Activated naive CD8-positive, alpha-beta T cell treated with anti-CD3 and anti-CD28 coated beads, Interleukin-2, amount 10 ng/mL, durations not matched to agents 7 days and 5 days (primary cell): ENCODE measurements around the gene CCNY. TPM values are rescaled to one million over a fixed set of nuclear protein-coding genes. Genes with fewer than 3 reads are reported as not detected.
A peak's percentile ranks its signal among the peaks of the same experiment; 100 is the strongest.
"Not testable (repeated sequence)": the region's sequence is repeated elsewhere in the genome, so short reads cannot be mapped to it uniquely, and the experiment has no call there.

Experiments
- ATAC-seq: fragments of 150-1000 bp; cut with Tn5 transposase; one replicate; pipeline ENCODE4 v1.10.0; 2021; ENCODE audit warnings: low read depth, moderate library complexity
- POLR2A ChIA-PET: fragments of 350-600 bp; sonication (Branson Sonifier 250); formaldehyde crosslinking; loops from one replicate; lab custom pipeline; 2021; ENCODE audit warnings: antibody characterized with exemption; lab: Charles Lee
- DNase-seq: peaks from one replicate; pipeline ENCODE4 v3.0.0; 2021
- H3K27ac Mint-ChIP-seq: one replicate; pipeline ENCODE4 v1.8.0; 2022; ENCODE audit warnings: mild to moderate bottlenecking, mixed read lengths
- H3K27me3 Mint-ChIP-seq: one replicate; pipeline ENCODE4 v1.8.0; 2022; ENCODE audit warnings: mild to moderate bottlenecking, moderate library complexity, mixed read lengths
- H3K36me3 Mint-ChIP-seq: one replicate; pipeline ENCODE4 v1.8.0; 2021; ENCODE audit warnings: mild to moderate bottlenecking, mixed read lengths
- H3K4me1 Mint-ChIP-seq: one replicate; pipeline ENCODE4 v1.8.0; 2021; ENCODE audit warnings: mixed read lengths
- H3K4me3 Mint-ChIP-seq: one replicate; pipeline ENCODE4 v1.8.0; 2022; ENCODE audit warnings: mild to moderate bottlenecking, moderate library complexity, mixed read lengths
- H3K9me3 Mint-ChIP-seq: one replicate; pipeline ENCODE4 v1.8.0; 2021; ENCODE audit warnings: mixed read lengths
- total RNA-seq, 2 experiments: library from RNA; stranded (reverse); gene quantifications; one replicate each; pipeline ENCODE4 v1.2.3, GENCODE V29; 2021

Gene CCNY
- total RNA-seq, 2 experiments from 2014 or later: 66.6 to 72.2 TPM

GRCh38 chr10:35352512-35352911 is 16.2 kb downstream of the CCNY start:
- DNase-seq (no peak), ATAC-seq (peak; percentile 80)
- peak overlapping the region; percentile 49 for H3K4me3 Mint-ChIP-seq
- peaks cover 68% of the 10 kb centered on the region for H3K4me1 Mint-ChIP-seq
- POLR2A ChIA-PET: interaction anchor here (2.3 kb wide), 1 partner anchor 11 kb away, joined by 8 read pairs; no protein-coding TSS in a partner anchor
- peak overlapping the region; percentile 55 for H3K27ac Mint-ChIP-seq
- H3K27me3 Mint-ChIP-seq: no peaks in the 10 kb centered on the region
- no peaks in the 10 kb centered on the region for H3K9me3 Mint-ChIP-seq
- peaks cover 10% of the 10 kb centered on the region for H3K36me3 Mint-ChIP-seq

GRCh38 chr10:35353395-35353794 is 17.1 kb downstream of the CCNY start:
- H3K36me3 Mint-ChIP-seq: peaks cover 10% of the 10 kb centered on the region
- H3K27me3 Mint-ChIP-seq: no peaks in the 10 kb centered on the region
- POLR2A ChIA-PET: interaction anchor here (1.2 kb wide), 1 partner anchor 19 kb away, joined by 3 read pairs; no protein-coding TSS in a partner anchor
- no peaks in the 10 kb centered on the region for H3K9me3 Mint-ChIP-seq
- H3K27ac Mint-ChIP-seq: no peak overlapping the region
- H3K4me3 Mint-ChIP-seq: no peak overlapping the region
- peaks cover 64% of the 10 kb centered on the region for H3K4me1 Mint-ChIP-seq
- DNase-seq (no peak), ATAC-seq (no peak)

GRCh38 chr10:35353805-35354204 is 17.5 kb downstream of the CCNY start:
- peaks cover 63% of the 10 kb centered on the region for H3K4me1 Mint-ChIP-seq
- H3K9me3 Mint-ChIP-seq: no peaks in the 10 kb centered on the region
- H3K27me3 Mint-ChIP-seq: no peaks in the 10 kb centered on the region
- no peak for ATAC-seq
- POLR2A ChIA-PET: interaction anchor here (1.2 kb wide), 1 partner anchor 18 kb away, joined by 3 read pairs; no protein-coding TSS in a partner anchor
- peaks cover 11% of the 10 kb centered on the region for H3K36me3 Mint-ChIP-seq
- DNase-seq: no peak
- H3K27ac Mint-ChIP-seq: no peak overlapping the region
- H3K4me3 Mint-ChIP-seq: no peak overlapping the region

GRCh38 chr10:35354257-35354656 is 17.9 kb downstream of the CCNY start:
- not testable (repeated sequence) for H3K27ac Mint-ChIP-seq, H3K4me3 Mint-ChIP-seq, H3K27me3 Mint-ChIP-seq, H3K9me3 Mint-ChIP-seq, ATAC-seq, DNase-seq
- Mint-ChIP-seq H3K4me1 (peaks cover 60% of the 10 kb centered on the region), H3K36me3 (peaks cover 11% of the 10 kb centered on the region)
- POLR2A ChIA-PET: interaction anchor here (1.2 kb wide), 1 partner anchor 18 kb away, joined by 3 read pairs; no protein-coding TSS in a partner anchor

GRCh38 chr10:35355971-35356724 is 19.8 kb downstream of the CCNY start:
- peaks cover 47% of the 10 kb centered on the region for H3K4me1 Mint-ChIP-seq
- H3K27me3 Mint-ChIP-seq: no peaks in the 10 kb centered on the region
- H3K36me3 Mint-ChIP-seq: peaks cover 12% of the 10 kb centered on the region
- POLR2A ChIA-PET: interaction anchor here (0.6 to 1.5 kb wide), 5 partner anchors 10 to 197 kb away, joined by 3 to 4 read pairs (median 3); no protein-coding TSS in a partner anchor
- H3K9me3 Mint-ChIP-seq: no peaks in the 10 kb centered on the region
- H3K27ac Mint-ChIP-seq: peak overlapping the region; percentile 69
- DNase-seq: no peak
- H3K4me3 Mint-ChIP-seq: peak overlapping the region; percentile 62
- peak; percentile 66 for ATAC-seq

GRCh38 chr10:35356725-35357092 is 20.4 kb downstream of the CCNY start:
- Mint-ChIP-seq H3K27me3 (no peaks in the 10 kb centered on the region), H3K4me3 (peak overlapping the region; percentile 62), H3K9me3 (no peaks in the 10 kb centered on the region), H3K36me3 (peaks cover 12% of the 10 kb centered on the region), H3K27ac (peak overlapping the region; percentile 69), H3K4me1 (peaks cover 43% of the 10 kb centered on the region)
- no peak for ATAC-seq
- DNase-seq: no peak
- POLR2A ChIA-PET: interaction anchor here (1.0 to 1.5 kb wide), 3 partner anchors 11 to 161 kb away, joined by 3 to 4 read pairs (median 3); no protein-coding TSS in a partner anchor

GRCh38 chr10:35359056-35359455 is 22.7 kb downstream of the CCNY start:
- POLR2A ChIA-PET: no interaction called here
- Mint-ChIP-seq H3K4me1 (peaks cover 27% of the 10 kb centered on the region), H3K9me3 (no peaks in the 10 kb centered on the region), H3K4me3 (no peak overlapping the region), H3K27me3 (no peaks in the 10 kb centered on the region), H3K27ac (no peak overlapping the region), H3K36me3 (peaks cover 13% of the 10 kb centered on the region)
- no peak for DNase-seq
- no peak for ATAC-seq

GRCh38 chr10:35359873-35360272 is 23.6 kb downstream of the CCNY start:
- Mint-ChIP-seq H3K27me3 (no peaks in the 10 kb centered on the region), H3K36me3 (peaks cover 13% of the 10 kb centered on the region), H3K4me3 (no peak overlapping the region), H3K9me3 (no peaks in the 10 kb centered on the region), H3K27ac (no peak overlapping the region), H3K4me1 (peaks cover 26% of the 10 kb centered on the region)
- POLR2A ChIA-PET: no interaction called here
- ATAC-seq: no peak
- no peak for DNase-seq

GRCh38 chr10:35362701-35363350 is 26.5 kb downstream of the CCNY start:
- ATAC-seq: no peak
- Mint-ChIP-seq H3K27me3 (no peaks in the 10 kb centered on the region), H3K36me3 (peaks cover 7% of the 10 kb centered on the region), H3K4me3 (no peak overlapping the region), H3K4me1 (peaks cover 5% of the 10 kb centered on the region), H3K9me3 (no peaks in the 10 kb centered on the region), H3K27ac (no peak overlapping the region)
- no peak for DNase-seq
- POLR2A ChIA-PET: no interaction called here

GRCh38 chr10:35363587-35363986 is 27.3 kb downstream of the CCNY start:
- Mint-ChIP-seq H3K4me1 (peaks cover 9% of the 10 kb centered on the region), H3K27ac (no peak overlapping the region)
- no peak for ATAC-seq

GRCh38 chr10:35364808-35365207 is 28.5 kb downstream of the CCNY start:
- no peak for DNase-seq
- POLR2A ChIA-PET: no interaction called here
- H3K4me1 Mint-ChIP-seq: peaks cover 13% of the 10 kb centered on the region

More at GRCh38 chr10:35363587-35363986, 27.3 kb downstream of the CCNY start:
- H3K36me3 Mint-ChIP-seq: peaks cover 6% of the 10 kb centered on the region
- DNase-seq: no peak
- H3K27me3 Mint-ChIP-seq: no peaks in the 10 kb centered on the region
- POLR2A ChIA-PET: no interaction called here
- H3K4me3 Mint-ChIP-seq: no peak overlapping the region
- H3K9me3 Mint-ChIP-seq: no peaks in the 10 kb centered on the region

GRCh38 chr10:35365994-35366393 is 29.7 kb downstream of the CCNY start:
- no peak for DNase-seq
- peaks cover 3% of the 10 kb centered on the region for H3K36me3 Mint-ChIP-seq
- no peaks in the 10 kb centered on the region for H3K9me3 Mint-ChIP-seq
- peaks cover 15% of the 10 kb centered on the region for H3K4me1 Mint-ChIP-seq
- no peaks in the 10 kb centered on the region for H3K27me3 Mint-ChIP-seq
- H3K4me3 Mint-ChIP-seq: no peak overlapping the region
- POLR2A ChIA-PET: no interaction called here
- no peak for ATAC-seq
- H3K27ac Mint-ChIP-seq: no peak overlapping the region

More at GRCh38 chr10:35364808-35365207, 28.5 kb downstream of the CCNY start:
- Mint-ChIP-seq H3K27ac (no peak overlapping the region), H3K27me3 (no peaks in the 10 kb centered on the region), H3K36me3 (peaks cover 3% of the 10 kb centered on the region), H3K4me3 (no peak overlapping the region), H3K9me3 (no peaks in the 10 kb centered on the region)
- no peak for ATAC-seq

- no peaks in the 10 kb centered on the region for H3K27me3 Mint-ChIP-seq
- no peak for ATAC-seq
- H3K36me3 Mint-ChIP-seq: peaks cover 3% of the 10 kb centered on the region
- no peaks in the 10 kb centered on the region for H3K9me3 Mint-ChIP-seq
- no peak overlapping the region for H3K4me3 Mint-ChIP-seq
- DNase-seq: no peak
- H3K4me1 Mint-ChIP-seq: peaks cover 22% of the 10 kb centered on the region
- POLR2A ChIA-PET: no interaction called here
- no peak overlapping the region for H3K27ac Mint-ChIP-seq
Observed at GRCh38 chr10:35367107-35367859, 31.0 kb downstream of the CCNY start.
